ENCODE measurements around the gene C2CD4C.

DNA sequence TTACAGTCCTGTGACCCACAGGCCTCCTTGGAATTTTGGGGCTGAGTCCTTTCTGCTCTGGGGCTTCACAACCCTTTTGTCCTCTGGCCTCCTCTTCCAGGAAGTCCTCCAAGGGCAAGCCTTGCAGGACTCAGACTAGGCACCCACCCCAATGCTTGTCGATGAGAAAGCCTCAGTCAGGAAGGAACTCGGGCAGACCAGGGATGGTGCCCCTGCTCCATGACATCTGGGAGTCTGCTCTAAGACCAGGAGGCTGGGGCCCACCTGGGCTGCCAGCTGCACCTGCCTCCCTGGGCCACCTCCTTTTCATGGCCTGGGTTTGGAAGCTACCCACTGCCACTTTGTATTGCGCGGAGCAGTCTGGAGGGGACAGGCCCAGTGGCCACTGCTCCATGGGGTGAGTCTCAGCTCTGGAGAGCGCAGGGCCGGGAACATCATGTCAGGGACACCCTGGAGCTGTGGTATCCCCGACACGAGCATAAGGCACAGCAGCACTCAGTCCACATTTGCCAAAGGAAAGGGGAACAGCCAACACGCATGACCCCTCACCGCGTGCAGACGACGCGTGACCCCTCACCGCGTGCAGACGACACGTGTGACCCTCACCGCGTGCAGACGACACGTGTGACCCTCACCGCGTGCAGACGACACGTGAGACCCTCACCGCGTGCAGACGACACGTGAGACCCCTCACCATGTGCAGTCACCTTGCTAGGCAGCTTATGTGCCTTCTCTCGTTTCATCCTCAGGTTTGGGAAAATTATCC, 10.8 kb downstream of the C2CD4C start:
- no peak for TF ChIP-seq CTCF (IDR thresholded peaks at IDR 0.05; ENCODE audit: extremely low read depth in 1 of 2, insufficient read depth in 1 of 2, low read depth in 1 of 2, low read length in 2 of 2)
- TF ChIP-seq EZH2 (IDR thresholded peaks at IDR 0.05; ENCODE audit: borderline replicate concordance, low read depth, low read length, severe bottlenecking) = no peak
- no peak for TF ChIP-seq POLR2AphosphoS5 (IDR thresholded peaks at IDR 0.05; ENCODE audit: insufficient read depth, low read depth, low read length)
- no peak for TF ChIP-seq POLR2A (IDR thresholded peaks at IDR 0.05; ENCODE audit: low read depth, low read length)
- no peak for TF ChIP-seq MYC (IDR thresholded peaks at IDR 0.05; ENCODE audit: low read depth, low read length)
- TF ChIP-seq, protein P1, sequence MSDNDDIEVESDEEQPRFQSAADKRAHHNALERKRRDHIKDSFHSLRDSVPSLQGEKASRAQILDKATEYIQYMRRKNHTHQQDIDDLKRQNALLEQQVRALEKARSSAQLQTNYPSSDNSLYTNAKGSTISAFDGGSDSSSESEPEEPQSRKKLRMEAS (IDR thresholded peaks at IDR 0.05; ENCODE audit: insufficient read depth, insufficient read length) = no peak
- TF ChIP-seq FOS (IDR thresholded peaks at IDR 0.05; ENCODE audit: borderline replicate concordance, insufficient read depth, low read length) = no peak

Data from endothelial cell of umbilical vein (primary cell).